ENCODE results near the gene TEX264. TPM values are rescaled to one million over a fixed set of nuclear protein-coding genes. Genes with fewer than 3 reads are reported as not detected.
A peak's percentile ranks its signal among the peaks of the same experiment; 100 is the strongest.

The TEX264 gene
- total and polyA plus RNA-seq, 2 of the 13 experiments (the other 11 are each of a cell fraction or from before 2014, with no cell fraction given), result 35.2 to 52.1 TPM

- no peak for TF ChIP-seq ZNF17 (CRISPR knock-in tag; IDR thresholded peaks at IDR 0.05)
- no peak for TF ChIP-seq MBD4 (IDR thresholded peaks at IDR 0.05; ENCODE audit: borderline replicate concordance, low read length)
- no peak for TF ChIP-seq ZBTB46 (CRISPR knock-in tag; IDR thresholded peaks at IDR 0.05; ENCODE audit: borderline replicate concordance)
- TF ChIP-seq ONECUT2 (CRISPR knock-in tag; IDR thresholded peaks at IDR 0.05), result 0 out of 2 replicates have a peak, but pooled peaks have one; percentile 26
- no peak for TF ChIP-seq HDAC2 (CRISPR knock-in tag; IDR thresholded peaks at IDR 0.05)
- TF ChIP-seq ZNF138 (CRISPR knock-in tag; IDR thresholded peaks at IDR 0.05; ENCODE audit: low read depth), result no peak
- peak; percentile 80 for TF ChIP-seq ZFY (CRISPR knock-in tag; IDR thresholded peaks at IDR 0.05)
- TF ChIP-seq ZNF350 (CRISPR knock-in tag; IDR thresholded peaks at IDR 0.05; ENCODE audit: borderline replicate concordance, low read depth), result peak; percentile 80; the same call in 1 of the 2 replicates
- TF ChIP-seq ZFYVE20 (CRISPR knock-in tag; IDR thresholded peaks at IDR 0.05; ENCODE audit: borderline replicate concordance, low read depth), result no peak
- TF ChIP-seq TFAP4 (IDR thresholded peaks at IDR 0.05; ENCODE audit: borderline replicate concordance, low read depth), result no peak
- TF ChIP-seq MAFK (conservative IDR thresholded peaks at IDR 0.05 in 1 of 2, IDR thresholded peaks at IDR 0.05 in 1 of 2; ENCODE audit: low read length in 2 of 2), result no peak
- TF ChIP-seq CREM (IDR thresholded peaks at IDR 0.05), result no peak
- no peak for TF ChIP-seq CREM (CRISPR knock-in tag; IDR thresholded peaks at IDR 0.05)
- TF ChIP-seq THAP7 (CRISPR knock-in tag; IDR thresholded peaks at IDR 0.05), result no peak
- no peak for TF ChIP-seq ZNF18 (CRISPR knock-in tag; IDR thresholded peaks at IDR 0.05; ENCODE audit: insufficient replicate concordance)
- TF ChIP-seq ZNF10 (CRISPR knock-in tag; IDR thresholded peaks at IDR 0.05; ENCODE audit: borderline replicate concordance, low read depth), result no peak
- no peak for TF ChIP-seq ZNF251 (CRISPR knock-in tag; IDR thresholded peaks at IDR 0.05)
- no peak for TF ChIP-seq PATZ1 (CRISPR knock-in tag; IDR thresholded peaks at IDR 0.05)
- peak; percentile 44 for TF ChIP-seq YY1 (IDR thresholded peaks at IDR 0.05; ENCODE audit: insufficient read depth, insufficient replicate concordance, low read depth, low read length)
- no peak for TF ChIP-seq HOXA7 (CRISPR knock-in tag; IDR thresholded peaks at IDR 0.05)
- no peak; the same call in 1 of the 2 replicates for TF ChIP-seq ZNF224 (CRISPR knock-in tag; IDR thresholded peaks at IDR 0.05)
- TF ChIP-seq ZNF484 (CRISPR knock-in tag; IDR thresholded peaks at IDR 0.05; ENCODE audit: borderline replicate concordance, low read depth), result no peak
These were observed at the start of gene TEX264 (continued) for GRCh38 chr3:51670823-51671733.
